ENCODE results near the gene VDAC2. TPM values are rescaled to one million over a fixed set of nuclear protein-coding genes. Genes with fewer than 3 reads are reported as not detected.

The VDAC2 gene
- total and polyA plus RNA-seq, 4 donors: 94.5 to 121 (median 102) TPM

DNA sequence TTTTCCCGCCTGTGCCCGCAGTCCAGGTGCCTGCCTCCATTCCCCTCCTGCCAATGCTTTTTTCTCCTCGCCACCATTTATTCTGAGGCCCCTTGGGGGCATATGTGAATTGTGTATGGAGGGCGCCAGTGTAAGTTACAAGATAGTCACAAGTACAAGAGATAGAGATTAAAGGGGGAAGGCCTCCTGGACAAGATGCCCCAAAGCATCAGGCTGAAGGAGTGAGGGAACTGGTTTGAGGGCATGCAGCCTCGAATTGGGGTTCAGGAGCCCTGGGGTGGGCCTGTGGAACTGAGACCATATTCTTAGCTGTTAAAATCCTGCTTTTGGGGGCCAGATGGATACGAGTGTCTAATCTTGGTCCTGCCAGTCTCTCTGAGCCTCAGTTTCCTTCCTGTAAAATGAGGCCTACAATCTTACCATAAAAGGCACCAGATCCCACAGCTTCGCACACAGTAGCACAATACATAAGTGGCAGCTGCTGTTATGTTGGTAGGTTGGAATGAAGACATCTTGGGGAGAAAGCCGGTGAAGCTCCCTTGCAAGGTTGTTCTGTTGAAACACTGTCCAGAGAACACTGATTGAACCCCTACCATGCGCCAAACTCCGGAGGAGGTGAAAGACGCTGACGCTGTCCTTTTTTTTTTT, 25.7 kb downstream of the VDAC2 start:
- Histone ChIP-seq H3K4me3 (no peak overlapping the region), H3K27ac (ENCODE audit: low read depth in 1 of 2, low read length in 1 of 2) (peak overlapping the region in 1 of 2 donors; percentile 54), H3K36me3 (ENCODE audit: control insufficient read depth in 4 of 4, insufficient read depth in 4 of 4, low read length in 4 of 4) (peaks cover 11 to 15% (median 12%) of the 10 kb centered on the region in 4 donors), H3K9ac (ENCODE audit: insufficient read depth in 1 of 2, low read length in 2 of 2) (no peak overlapping the region), H3K4me1 (ENCODE audit: control insufficient read depth in 5 of 5, insufficient read depth in 5 of 5, low read length in 5 of 5) (peaks cover 0 to 13% (median 0%) of the 10 kb centered on the region in 5 donors), H3K9me3 (ENCODE audit: control insufficient read depth in 4 of 4, insufficient read depth in 3 of 4, low read length in 3 of 4) (no peaks in the 10 kb centered on the region), H3K27me3 (ENCODE audit: control insufficient read depth in 3 of 3, insufficient read depth in 3 of 3, low read length in 2 of 3) (no peaks in the 10 kb centered on the region)
- DNase-seq (no peak), ATAC-seq (ENCODE audit: insufficient read depth, low FRiP score) (no peak)
- WGBS, 2 donors: 40 to 53% methylated on average over 12 of the region's 12 CpGs
- TF ChIP-seq CTCF (IDR thresholded peaks at IDR 0.05; ENCODE audit: control extremely low read depth, extremely low read depth): no peak

DNA sequence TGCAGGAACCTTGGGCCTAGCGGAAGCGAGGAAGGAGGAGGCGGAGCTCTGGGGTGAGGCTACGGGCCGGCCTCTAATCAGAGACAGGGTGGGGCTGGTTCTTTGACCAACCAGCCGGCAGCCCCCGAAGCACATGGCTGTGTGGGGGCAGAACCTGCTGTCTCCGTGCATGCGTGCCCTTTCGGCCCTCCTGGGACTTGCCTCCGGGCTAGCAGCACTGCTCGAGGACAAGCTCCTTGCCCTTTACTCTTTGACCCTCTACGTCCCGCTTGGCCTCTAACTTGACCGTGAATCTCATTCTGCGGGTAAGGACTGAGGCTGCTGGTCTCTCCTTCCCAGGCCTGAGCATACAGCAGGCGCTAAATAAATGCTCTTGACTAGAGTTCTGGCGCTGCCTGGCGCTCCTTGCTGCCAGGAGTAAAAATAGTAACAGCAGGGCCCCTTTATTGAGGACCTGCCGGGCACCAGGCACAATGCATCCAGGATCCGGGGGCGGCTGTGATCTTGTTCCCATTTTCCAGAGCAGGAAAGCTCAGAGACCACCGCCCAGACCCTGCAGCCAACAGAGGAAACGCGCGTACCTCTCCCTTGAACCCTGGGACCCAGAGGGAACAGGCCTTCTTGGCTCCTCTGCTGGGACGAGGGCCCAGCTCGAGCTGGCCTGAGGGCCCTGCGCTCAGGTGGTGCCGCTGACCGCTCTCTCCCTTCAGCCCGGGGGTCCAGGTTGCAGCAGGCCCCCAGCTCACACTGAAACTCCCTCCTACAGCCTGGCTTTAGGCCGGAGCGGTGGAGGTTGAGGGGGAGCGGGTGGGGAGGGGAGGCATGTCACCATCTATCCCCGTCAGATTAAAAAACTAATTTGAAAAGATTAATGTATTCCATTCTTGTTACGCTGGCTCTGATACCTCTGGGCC, 27.8 kb downstream of the VDAC2 start:
- Histone ChIP-seq H3K4me1 (ENCODE audit: control insufficient read depth in 5 of 5, insufficient read depth in 5 of 5, low read length in 5 of 5) (peaks cover 0 to 13% (median 0%) of the 10 kb centered on the region in 5 donors), H3K9ac (ENCODE audit: insufficient read depth in 1 of 2, low read length in 2 of 2) (no peak overlapping the region), H3K27me3 (ENCODE audit: control insufficient read depth in 3 of 3, insufficient read depth in 3 of 3, low read length in 2 of 3) (no peaks in the 10 kb centered on the region), H3K9me3 (ENCODE audit: control insufficient read depth in 4 of 4, insufficient read depth in 3 of 4, low read length in 3 of 4) (no peaks in the 10 kb centered on the region), H3K4me3 (no peak overlapping the region), H3K36me3 (ENCODE audit: control insufficient read depth in 4 of 4, insufficient read depth in 4 of 4, low read length in 4 of 4) (peaks cover 0 to 2% (median 0%) of the 10 kb centered on the region in 4 donors), H3K27ac (ENCODE audit: low read depth in 1 of 2, low read length in 1 of 2) (no peak overlapping the region)
- ATAC-seq (ENCODE audit: insufficient read depth, low FRiP score) (no peak), DNase-seq (no peak)
- 95 to 96% methylated on average over 37 of the region's 37 CpGs for WGBS, 2 donors
- TF ChIP-seq CTCF (IDR thresholded peaks at IDR 0.05; ENCODE audit: control extremely low read depth, extremely low read depth): no peak

GRCh38 chr10:75239096-75239790, 28.6 kb downstream of the VDAC2 start:
- peaks cover 0 to 13% (median 0%) of the 10 kb centered on the region in 5 donors for H3K4me1 ChIP-seq (ENCODE audit: control insufficient read depth in 5 of 5, insufficient read depth in 5 of 5, low read length in 5 of 5)
- H3K27me3 ChIP-seq (ENCODE audit: control insufficient read depth in 3 of 3, insufficient read depth in 3 of 3, low read length in 2 of 3): no peaks in the 10 kb centered on the region
- no peak overlapping the region for H3K9ac ChIP-seq (ENCODE audit: insufficient read depth in 1 of 2, low read length in 2 of 2)
- H3K4me3 ChIP-seq: no peak overlapping the region
- DNase-seq (no peak), ATAC-seq (ENCODE audit: insufficient read depth, low FRiP score) (no peak)
- H3K27ac ChIP-seq (ENCODE audit: low read depth in 1 of 2, low read length in 1 of 2): no peak overlapping the region
- TF ChIP-seq CTCF (IDR thresholded peaks at IDR 0.05; ENCODE audit: control extremely low read depth, extremely low read depth): no peak
- WGBS, 2 donors: 95% methylated on average over 11 of the region's 11 CpGs
- H3K36me3 ChIP-seq (ENCODE audit: control insufficient read depth in 4 of 4, insufficient read depth in 4 of 4, low read length in 4 of 4): no peaks in the 10 kb centered on the region
- H3K9me3 ChIP-seq (ENCODE audit: control insufficient read depth in 4 of 4, insufficient read depth in 3 of 4, low read length in 3 of 4): no peaks in the 10 kb centered on the region
